Stimulated activated CD8-positive, alpha-beta memory T cell treated with anti-CD3 and anti-CD28 coated beads, Interleukin-7, amount 100 ng/mL, for 48 hours (primary cell): Measurements from ENCODE around the gene TEAD3.

ENCODE experiments used
- DNase-seq, 2 donors: peaks; one replicate each; pipeline ENCODE4 v3.0.0-alpha.2; 2020; ENCODE audit warnings: low read depth in 1 of 2; ENCODE audit errors: extremely low read depth in 1 of 2

Gene TEAD3

DNA sequence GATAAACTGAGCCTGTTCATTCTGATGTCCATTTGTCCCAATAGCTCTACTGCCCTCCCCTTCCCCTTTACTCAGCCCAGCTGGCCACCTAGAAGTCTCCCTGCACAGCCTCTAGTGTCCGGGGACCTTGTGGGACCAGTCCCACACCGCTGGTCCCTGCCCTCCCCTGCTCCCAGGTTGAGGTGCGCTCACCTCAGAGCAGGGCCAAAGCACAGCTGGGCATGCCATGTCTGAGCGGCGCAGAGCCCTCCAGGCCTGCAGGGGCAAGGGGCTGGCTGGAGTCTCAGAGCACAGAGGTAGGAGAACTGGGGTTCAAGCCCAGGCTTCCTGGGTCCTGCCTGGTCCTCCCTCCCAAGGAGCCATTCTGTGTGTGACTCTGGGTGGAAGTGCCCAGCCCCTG is 69.4 kb downstream of the TEAD3 start:
- DNase-seq, result no peak

DNA sequence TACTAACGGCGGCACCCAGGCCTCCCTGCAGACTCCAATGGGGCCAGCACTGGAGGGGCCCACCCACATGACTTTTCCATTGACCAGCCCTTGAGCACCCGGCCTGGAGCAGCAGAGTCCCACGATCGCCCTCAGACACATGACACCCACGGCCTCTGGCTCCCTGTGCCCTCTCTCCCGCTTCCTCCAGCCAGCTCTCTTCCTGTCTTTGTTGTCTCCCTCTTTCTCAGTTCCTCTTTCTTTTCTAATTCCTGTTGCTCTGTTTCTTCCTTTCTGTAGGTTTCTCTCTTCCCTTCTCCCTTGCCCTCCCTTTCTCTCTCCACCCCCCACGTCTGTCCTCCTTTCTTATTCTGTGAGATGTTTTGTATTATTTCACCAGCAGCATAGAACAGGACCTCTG is 70.8 kb downstream of the TEAD3 start:
- DNase-seq, result no peak

GRCh38 chr6:35425284-35425683 is 71.6 kb downstream of the TEAD3 start:
- no peak for DNase-seq
